HepG2 (cell line): Measurements from ENCODE around the gene UBE2D3. TPM values are rescaled to one million over a fixed set of nuclear protein-coding genes. Genes with fewer than 3 reads are reported as not detected.

Experiments
- ATAC-seq: fragments of 200-7000 bp; cut with Tn5 transposase; 3 replicates; pipeline ENCODE4 v1.9.1; 2020; ENCODE audit warnings: mild to moderate bottlenecking, moderate library complexity
- BruUV-seq: library from RNA; stranded (reverse); fragments of 400-500 nt; replicated peaks from 2 replicates; lab custom pipeline; 2021; lab: Mats Ljungman, UMichigan
- CTCF ChIA-PET: fragments of 300-600 bp; formaldehyde crosslinking; extraction: SDS; loops from one replicate; lab custom pipeline; 2021; ENCODE audit warnings: low total read pairs, inconsistent platforms, low intra/inter-chr PET ratio; lab: Yijun Ruan, JAX
- POLR2A ChIA-PET: fragments of 350-600 bp; sonication (Branson Sonifier 250); formaldehyde crosslinking; loops from one replicate; lab custom pipeline; 2020; ENCODE audit warnings: antibody characterized with exemption, inconsistent platforms; lab: Yijun Ruan, JAX
- DNase-seq: peaks from one replicate; pipeline ENCODE4 v3.0.0-alpha.2; 2015; ENCODE audit warnings: low spot score
- FAIRE-seq: peaks from 3 replicates; lab custom pipeline; 2011; peaks lifted over from hg19 to GRCh38; lab: Jason Lieb, UNC
- H2AFZ ChIP-seq: one replicate; pipeline ENCODE4 v1.6.1; 2011; ENCODE audit warnings: low read length, inconsistent platforms
- H3K27ac ChIP-seq: fragments of 300-600 bp; 3 replicates; pipeline ENCODE4 v1.8.0; 2011; ENCODE audit warnings: mixed run types, mild to moderate bottlenecking, mixed read lengths, low read length, inconsistent platforms; ENCODE audit not compliant: insufficient read depth; ENCODE audit errors: extremely low read length
- H3K27me3 ChIP-seq, 2 experiments: fragments of 200-600 bp in 1 of 2; 2 replicates in 1 of 2; 3 replicates in 1 of 2; pipeline versions ENCODE4 v1.6.0 to v1.8.0; 2011; ENCODE audit warnings: low read length in 2 of 2, mild to moderate bottlenecking in 2 of 2, moderate library complexity in 2 of 2, inconsistent platforms in 1 of 2; ENCODE audit not compliant: insufficient read depth in 2 of 2, control insufficient read depth in 1 of 2
- H3K36me3 ChIP-seq, 2 experiments: fragments of 200-600 bp in 1 of 2; replicated peaks in 1 of 2; 2 replicates in 1 of 2; 3 replicates in 1 of 2; pipeline versions ENCODE4 v1.5.1 to v1.8.0; 2011; ENCODE audit warnings: low read length in 2 of 2, inconsistent platforms in 1 of 2; ENCODE audit not compliant: insufficient read depth in 2 of 2, control insufficient read depth in 1 of 2
- H3K4me1 ChIP-seq: 2 replicates; pipeline ENCODE4 v1.5.1; 2012; ENCODE audit warnings: low read length, inconsistent platforms; ENCODE audit not compliant: insufficient read depth
- H3K4me2 ChIP-seq: 2 replicates; pipeline ENCODE4 v1.6.0; 2011; ENCODE audit warnings: low read depth, low read length, inconsistent platforms
- H3K4me3 ChIP-seq, 3 experiments: fragments of 200-600 bp in 1 of 3; sonication (generic), shearing (Covaris generic) in 1 of 3; replicated peaks in 1 of 3; 2 replicates each; pipeline ENCODE4 v1.5.1; 2011 to 2016; ENCODE audit warnings: low read length in 3 of 3, inconsistent platforms in 2 of 3, low read depth in 2 of 3, mild to moderate bottlenecking in 2 of 3, control low read depth in 1 of 3, mixed read lengths in 1 of 3; ENCODE audit not compliant: insufficient read depth in 1 of 3
- H3K79me2 ChIP-seq: one replicate; pipeline ENCODE4 v1.6.1; 2011; ENCODE audit warnings: low read length, inconsistent platforms; ENCODE audit not compliant: insufficient read depth
- H3K9ac ChIP-seq: 2 replicates; pipeline ENCODE4 v1.6.0; 2011; ENCODE audit warnings: mild to moderate bottlenecking, low read depth, low read length, inconsistent platforms; ENCODE audit not compliant: insufficient read depth
- H3K9me3 ChIP-seq: 2 replicates; pipeline ENCODE4 v1.5.1; 2012; ENCODE audit warnings: mild to moderate bottlenecking, low read length
- H4K20me1 ChIP-seq: 2 replicates; pipeline ENCODE4 v1.6.0; 2011; ENCODE audit warnings: inconsistent platforms, mild to moderate bottlenecking, low read length, moderate library complexity; ENCODE audit not compliant: insufficient read depth
- MAZ ChIP-seq, 2 experiments: sonication (generic) in 1 of 2; formaldehyde crosslinking in 1 of 2; IDR thresholded peaks; 2 replicates each; pipeline versions ENCODE4 v1.5.0 to v1.6.1; 2012 to 2020; ENCODE audit warnings: low read depth in 2 of 2, mild to moderate bottlenecking in 2 of 2, borderline replicate concordance in 1 of 2, improper control_type of control experiment in 1 of 2, low read length in 1 of 2, missing genetic modification reagents in 1 of 2, moderate library complexity in 1 of 2
- MED8 ChIP-seq: sonication (generic); formaldehyde crosslinking; IDR thresholded peaks from 2 replicates; pipeline ENCODE4 v1.8.1; 2023; ENCODE audit warnings: mild to moderate bottlenecking, missing genetic modification reagents; ENCODE audit not compliant: insufficient replicate concordance
- PPARG ChIP-seq: conservative IDR thresholded peaks from 2 replicates; pipeline ENCODE4 v1.6.1; 2016; ENCODE audit warnings: missing biosample characterization, missing genetic modification reagents
- SMAD9 ChIP-seq: sonication (generic); formaldehyde crosslinking; IDR thresholded peaks from 2 replicates; pipeline ENCODE4 v1.5.1; 2020; ENCODE audit warnings: mild to moderate bottlenecking, missing genetic modification reagents
- SMARCC2 ChIP-seq: fragments of 450-650 bp; IDR thresholded peaks from 2 replicates; pipeline ENCODE4 v1.6.1; 2017; ENCODE audit warnings: antibody characterized with exemption, mild to moderate bottlenecking
- SUZ12 ChIP-seq: fragments of 150-350 bp; IDR thresholded peaks from 2 replicates; pipeline ENCODE4 v1.6.1; 2014; ENCODE audit warnings: low read depth, low read length
- ZNF354B ChIP-seq: sonication (generic); formaldehyde crosslinking; IDR thresholded peaks from 2 replicates; pipeline ENCODE4 v1.8.0; 2022; ENCODE audit warnings: mild to moderate bottlenecking, missing genetic modification reagents
- ZNF382 ChIP-seq: sonication (generic); formaldehyde crosslinking; IDR thresholded peaks from 2 replicates; pipeline ENCODE4 v1.5.0; 2020; ENCODE audit warnings: missing genetic modification reagents, mild to moderate bottlenecking, borderline replicate concordance
- ZNF451 ChIP-seq: sonication (generic); formaldehyde crosslinking; IDR thresholded peaks from 2 replicates; pipeline ENCODE4 v1.5.0; 2020; ENCODE audit warnings: mild to moderate bottlenecking, missing genetic modification reagents
- ZNF75D ChIP-seq: sonication (generic); formaldehyde crosslinking; IDR thresholded peaks from 2 replicates; pipeline ENCODE4 v1.8.1; 2023; ENCODE audit warnings: missing genetic modification reagents, mild to moderate bottlenecking, borderline replicate concordance
- ZNF777 ChIP-seq: sonication (generic); formaldehyde crosslinking; IDR thresholded peaks from 2 replicates; pipeline ENCODE4 v1.4.0; 2020; ENCODE audit warnings: missing genetic modification reagents
- WGBS: methylation state at CpG from one replicate; pipeline ENCODE4 v1.1.6; 2017; ENCODE audit warnings: low lambda C conversion rate; 5-methylcytosine and 5-hydroxymethylcytosine counted together
- in situ Hi-C: cut with HindIII; loops from 2 replicates; pipeline ENCODE4 v1.10.0; 2017; ENCODE audit warnings: low pct_unique_long_range_greater_than_20kb; ENCODE audit not compliant: extremely low pct_ligation_motif_present
- intact Hi-C: fragments of 100-400 bp; cut with micrococcal nuclease; formaldehyde crosslinking; loops from one replicate; pipeline ENCODE4 v1.10.0; 2022; ENCODE audit not compliant: unreplicated experiment
- polyA plus RNA-seq, 8 experiments: library from polyadenylated mRNA; depleted of rRNA in 3 of 8; stranded (reverse) in 7 of 8; unstranded in 1 of 8; fragments of >200 nt; fragmentation: Illumina TruSeq in 4 of 8; extraction: Trizol in 4 of 8; gene quantifications; 2 replicates each; pipeline versions ENCODE4 v1.2.1 to v1.2.3, GENCODE V29; 2011 to 2016; ENCODE audit warnings: low read depth in 4 of 8, missing spikeins in 1 of 8, mixed read lengths in 1 of 8; ENCODE audit not compliant: insufficient read depth in 1 of 8
- total RNA-seq, 5 experiments: library from RNA; depleted of rRNA; stranded (reverse); fragments of >200 nt; fragmentation: Illumina TruSeq; extraction: Trizol; gene quantifications; 2 replicates each; pipeline ENCODE4 v1.2.3, GENCODE V29; 2016; ENCODE audit warnings: low read depth in 1 of 5
- TF ChIP-seq, protein P1 (sequence below): sonication (generic); formaldehyde crosslinking; IDR thresholded peaks from 2 replicates; pipeline ENCODE4 v1.4.0; 2020; ENCODE audit warnings: missing genetic modification reagents
- TF ChIP-seq, protein P2 (sequence below): fragments of 450-650 bp; IDR thresholded peaks from 2 replicates; pipeline ENCODE4 v1.6.1; 2017
- TF ChIP-seq, protein P3 (sequence below): sonication (generic); formaldehyde crosslinking; IDR thresholded peaks from 2 replicates; pipeline ENCODE4 v1.5.0; 2020; ENCODE audit warnings: mild to moderate bottlenecking, missing genetic modification reagents, borderline replicate concordance

UBE2D3 gene
- total and polyA plus RNA-seq, 2 of the 13 experiments (the other 11 are each of a cell fraction or from before 2014, with no cell fraction given) = 224 to 293 TPM

DNA sequence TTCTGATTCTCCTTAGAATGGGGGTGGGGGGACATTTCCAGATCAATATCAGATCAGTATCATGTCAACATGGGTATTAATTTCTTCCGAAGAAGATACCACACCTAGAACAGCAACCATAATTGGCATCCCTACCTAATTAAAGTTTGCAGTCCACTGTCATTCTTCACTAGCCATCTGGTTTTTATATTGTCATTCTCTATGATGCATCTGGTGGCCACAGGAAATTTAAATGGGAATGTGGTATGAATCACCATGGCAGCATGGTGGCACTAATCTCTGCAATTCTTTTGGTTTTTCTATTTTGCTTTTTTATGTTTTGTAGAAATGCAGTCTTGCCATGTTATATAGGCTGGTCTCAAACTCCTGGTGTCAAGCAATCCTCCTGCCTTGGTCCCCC is 16.6 kb upstream of the UBE2D3 start:
- H3K4me2 ChIP-seq = no peak overlapping the region
- no peak overlapping the region for H3K27ac ChIP-seq
- H2AFZ ChIP-seq = no peak overlapping the region
- CTCF ChIA-PET = no interaction called here
- H3K4me3 ChIP-seq = no peak overlapping the region
- H3K79me2 ChIP-seq = no peaks in the 10 kb centered on the region
- in situ Hi-C loops (no loop called here), intact Hi-C loops (no loop called here)
- DNase-seq = no peak
- H3K9ac ChIP-seq = no peak overlapping the region
- POLR2A ChIA-PET = no interaction called here
- H3K36me3 ChIP-seq = no peaks in the 10 kb centered on the region
- 100% methylated on average over 1 of the region's 1 CpG for WGBS
- TF ChIP-seq, protein P1, sequence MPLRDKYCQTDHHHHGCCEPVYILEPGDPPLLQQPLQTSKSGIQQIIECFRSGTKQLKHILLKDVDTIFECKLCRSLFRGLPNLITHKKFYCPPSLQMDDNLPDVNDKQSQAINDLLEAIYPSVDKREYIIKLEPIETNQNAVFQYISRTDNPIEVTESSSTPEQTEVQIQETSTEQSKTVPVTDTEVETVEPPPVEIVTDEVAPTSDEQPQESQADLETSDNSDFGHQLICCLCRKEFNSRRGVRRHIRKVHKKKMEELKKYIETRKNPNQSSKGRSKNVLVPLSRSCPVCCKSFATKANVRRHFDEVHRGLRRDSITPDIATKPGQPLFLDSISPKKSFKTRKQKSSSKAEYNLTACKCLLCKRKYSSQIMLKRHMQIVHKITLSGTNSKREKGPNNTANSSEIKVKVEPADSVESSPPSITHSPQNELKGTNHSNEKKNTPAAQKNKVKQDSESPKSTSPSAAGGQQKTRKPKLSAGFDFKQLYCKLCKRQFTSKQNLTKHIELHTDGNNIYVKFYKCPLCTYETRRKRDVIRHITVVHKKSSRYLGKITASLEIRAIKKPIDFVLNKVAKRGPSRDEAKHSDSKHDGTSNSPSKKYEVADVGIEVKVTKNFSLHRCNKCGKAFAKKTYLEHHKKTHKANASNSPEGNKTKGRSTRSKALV (CRISPR knock-in tag) = no peak
- TF ChIP-seq MAZ (IDR thresholded peaks at IDR 0.05; ENCODE audit: borderline replicate concordance, low read depth, low read length) (no peak), MAZ (CRISPR knock-in tag; IDR thresholded peaks at IDR 0.05; ENCODE audit: low read depth) (no peak), ZNF777 (CRISPR knock-in tag) (no peak), ZNF451 (no peak), ZNF382 (CRISPR knock-in tag) (no peak), PPARG (CRISPR knock-in tag) (no peak), ZNF354B (CRISPR knock-in tag) (no peak), ZNF75D (no peak), SMAD9 (no peak), MED8 (CRISPR knock-in tag) (no peak), SUZ12 (no peak), SMARCC2 (no peak)
- TF ChIP-seq, protein P2, sequence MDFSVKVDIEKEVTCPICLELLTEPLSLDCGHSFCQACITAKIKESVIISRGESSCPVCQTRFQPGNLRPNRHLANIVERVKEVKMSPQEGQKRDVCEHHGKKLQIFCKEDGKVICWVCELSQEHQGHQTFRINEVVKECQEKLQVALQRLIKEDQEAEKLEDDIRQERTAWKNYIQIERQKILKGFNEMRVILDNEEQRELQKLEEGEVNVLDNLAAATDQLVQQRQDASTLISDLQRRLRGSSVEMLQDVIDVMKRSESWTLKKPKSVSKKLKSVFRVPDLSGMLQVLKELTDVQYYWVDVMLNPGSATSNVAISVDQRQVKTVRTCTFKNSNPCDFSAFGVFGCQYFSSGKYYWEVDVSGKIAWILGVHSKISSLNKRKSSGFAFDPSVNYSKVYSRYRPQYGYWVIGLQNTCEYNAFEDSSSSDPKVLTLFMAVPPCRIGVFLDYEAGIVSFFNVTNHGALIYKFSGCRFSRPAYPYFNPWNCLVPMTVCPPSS = no peak
- TF ChIP-seq, protein P3, sequence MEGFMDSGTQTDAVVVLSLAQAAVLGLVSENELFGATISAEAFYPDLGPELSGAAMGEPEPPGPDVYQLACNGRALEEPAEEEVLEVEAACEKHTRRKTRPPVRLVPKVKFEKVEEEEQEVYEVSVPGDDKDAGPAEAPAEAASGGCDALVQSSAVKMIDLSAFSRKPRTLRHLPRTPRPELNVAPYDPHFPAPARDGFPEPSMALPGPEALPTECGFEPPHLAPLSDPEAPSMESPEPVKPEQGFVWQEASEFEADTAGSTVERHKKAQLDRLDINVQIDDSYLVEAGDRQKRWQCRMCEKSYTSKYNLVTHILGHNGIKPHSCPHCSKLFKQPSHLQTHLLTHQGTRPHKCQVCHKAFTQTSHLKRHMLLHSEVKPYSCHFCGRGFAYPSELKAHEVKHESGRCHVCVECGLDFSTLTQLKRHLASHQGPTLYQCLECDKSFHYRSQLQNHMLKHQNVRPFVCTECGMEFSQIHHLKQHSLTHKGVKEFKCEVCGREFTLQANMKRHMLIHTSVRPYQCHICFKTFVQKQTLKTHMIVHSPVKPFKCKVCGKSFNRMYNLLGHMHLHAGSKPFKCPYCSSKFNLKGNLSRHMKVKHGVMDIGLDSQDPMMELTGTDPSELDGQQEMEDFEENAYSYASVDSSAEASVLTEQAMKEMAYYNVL (CRISPR knock-in tag) = no peak
- no peak for FAIRE-seq
- no TSS peak for BruUV-seq
- H4K20me1 ChIP-seq = no peaks in the 10 kb centered on the region
- no peaks in the 10 kb centered on the region for H3K27me3 ChIP-seq
- no peaks in the 10 kb centered on the region for H3K4me1 ChIP-seq
- no peaks in the 10 kb centered on the region for H3K9me3 ChIP-seq
- no peak for ATAC-seq
